HepG2 (cell line): ENCODE measurements around the gene CNTN5.

Source experiments
- AFF4 ChIP-seq: sonication (generic); formaldehyde crosslinking; IDR thresholded peaks from 2 replicates; pipeline ENCODE4 v1.4.0; 2020; ENCODE audit warnings: missing genetic modification reagents
- JUNB ChIP-seq: sonication (generic); formaldehyde crosslinking; IDR thresholded peaks from 2 replicates; pipeline ENCODE4 v1.8.0; 2022; ENCODE audit warnings: missing genetic modification reagents, mild to moderate bottlenecking, borderline replicate concordance
- NFYB ChIP-seq: sonication (generic); formaldehyde crosslinking; IDR thresholded peaks from 2 replicates; pipeline ENCODE4 v1.4.0; 2020; ENCODE audit warnings: missing genetic modification reagents
- ZNF557 ChIP-seq: sonication (generic); formaldehyde crosslinking; IDR thresholded peaks from 2 replicates; pipeline ENCODE4 v1.4.0; 2020; ENCODE audit warnings: missing genetic modification reagents
- ZNF639 ChIP-seq: conservative IDR thresholded peaks from 2 replicates; pipeline ENCODE4 v1.6.1; 2018; ENCODE audit warnings: missing genetic modification reagents
- ZNF776 ChIP-seq: sonication (generic); formaldehyde crosslinking; IDR thresholded peaks from 2 replicates; pipeline ENCODE4 v1.4.0; 2020; ENCODE audit warnings: mild to moderate bottlenecking, missing genetic modification reagents

GRCh38 chr11:99176430-99176829, 155.7 kb downstream of the CNTN5 start:
- TF ChIP-seq ZNF639 (CRISPR knock-in tag) (no peak), JUNB (no peak), NFYB (CRISPR knock-in tag) (no peak), ZNF557 (CRISPR knock-in tag) (no peak), AFF4 (CRISPR knock-in tag) (no peak), ZNF776 (no peak)
